OCI-LY1 (cell line): ENCODE measurements around the gene RANGAP1.

ENCODE experiments used
- H2AFZ ChIP-seq: fragments of 200-600 bp; sonication (generic), shearing (Covaris generic); 2 replicates; pipeline ENCODE4 v1.6.0; 2014; ENCODE audit warnings: antibody characterized with exemption, mild to moderate bottlenecking, low read length
- H3F3A ChIP-seq: fragments of 200-600 bp; sonication (generic), shearing (Covaris generic); 2 replicates; pipeline ENCODE4 v1.6.0; 2014; ENCODE audit warnings: mild to moderate bottlenecking, antibody characterized with exemption, low read length, moderate library complexity; ENCODE audit not compliant: insufficient read depth
- H3K27ac ChIP-seq: fragments of 200-600 bp; sonication (generic); 2 replicates; pipeline ENCODE4 v1.5.1; 2014; ENCODE audit warnings: low read length, mixed run types, mild to moderate bottlenecking, low read depth; ENCODE audit not compliant: poor library complexity, severe bottlenecking
- H3K27me3 ChIP-seq: fragments of 200-600 bp; sonication (generic); 2 replicates; pipeline ENCODE4 v1.6.0; 2014; ENCODE audit warnings: antibody characterized with exemption, mild to moderate bottlenecking, low read length, moderate library complexity; ENCODE audit not compliant: insufficient read depth
- H3K36me3 ChIP-seq: fragments of 200-600 bp; sonication (generic); 2 replicates; pipeline ENCODE4 v1.6.1; 2014; ENCODE audit warnings: mild to moderate bottlenecking, antibody characterized with exemption, low read length, moderate library complexity, mixed read lengths; ENCODE audit not compliant: insufficient read depth
- H3K4me1 ChIP-seq: fragments of 200-600 bp; sonication (generic); 2 replicates; pipeline ENCODE4 v1.5.1; 2014; ENCODE audit warnings: mild to moderate bottlenecking, low read length, moderate library complexity; ENCODE audit not compliant: insufficient read depth, severe bottlenecking
- H3K4me2 ChIP-seq: fragments of 200-600 bp; sonication (generic), shearing (Covaris generic); 2 replicates; pipeline ENCODE4 v1.6.1; 2014; ENCODE audit warnings: low read length
- H3K4me3 ChIP-seq: fragments of 200-600 bp; sonication (generic); 2 replicates; pipeline ENCODE4 v1.5.1; 2014; ENCODE audit warnings: low read length, low read depth, mild to moderate bottlenecking, mixed read lengths; ENCODE audit not compliant: poor library complexity, severe bottlenecking
- H3K79me2 ChIP-seq: fragments of 200-600 bp; shearing (Covaris generic); 2 replicates; pipeline ENCODE4 v1.6.1; 2016; ENCODE audit warnings: mixed run types, low read length, mixed read lengths; ENCODE audit not compliant: insufficient read depth
- H3K9ac ChIP-seq: fragments of 200-600 bp; sonication (generic), shearing (Covaris generic); 2 replicates; pipeline ENCODE4 v1.6.1; 2014; ENCODE audit warnings: mild to moderate bottlenecking, low read length, mixed read lengths
- H3K9me2 ChIP-seq: fragments of 200-600 bp; sonication (generic), shearing (Covaris generic); 2 replicates; pipeline ENCODE4 v1.6.1; 2014; ENCODE audit warnings: low read depth, mild to moderate bottlenecking, low read length, mixed read lengths
- H3K9me3 ChIP-seq: fragments of 200-600 bp; shearing (Covaris generic); 2 replicates; pipeline ENCODE4 v1.6.1; 2014; ENCODE audit warnings: low read length, mixed read lengths
- H4K20me1 ChIP-seq: fragments of 200-600 bp; sonication (generic), shearing (Covaris generic); 2 replicates; pipeline ENCODE4 v1.6.0; 2016; ENCODE audit warnings: mild to moderate bottlenecking, low read length; ENCODE audit not compliant: insufficient read depth
- EZH2 ChIP-seq: fragments of 200-600 bp; sonication (generic), shearing (Covaris generic); IDR thresholded peaks from 2 replicates; pipeline ENCODE4 v1.8.0; 2017; ENCODE audit warnings: borderline replicate concordance, mixed run types, mild to moderate bottlenecking, antibody characterized with exemption, low read length, moderate library complexity, mixed read lengths
- TF ChIP-seq, protein P1 (sequence below): fragments of 200-600 bp; sonication (generic), shearing (Covaris generic); IDR thresholded peaks from 2 replicates; pipeline ENCODE4 v1.5.1; 2017; ENCODE audit warnings: mild to moderate bottlenecking, antibody characterized with exemption, low read length, moderate library complexity, mixed read lengths

RANGAP1 gene

DNA sequence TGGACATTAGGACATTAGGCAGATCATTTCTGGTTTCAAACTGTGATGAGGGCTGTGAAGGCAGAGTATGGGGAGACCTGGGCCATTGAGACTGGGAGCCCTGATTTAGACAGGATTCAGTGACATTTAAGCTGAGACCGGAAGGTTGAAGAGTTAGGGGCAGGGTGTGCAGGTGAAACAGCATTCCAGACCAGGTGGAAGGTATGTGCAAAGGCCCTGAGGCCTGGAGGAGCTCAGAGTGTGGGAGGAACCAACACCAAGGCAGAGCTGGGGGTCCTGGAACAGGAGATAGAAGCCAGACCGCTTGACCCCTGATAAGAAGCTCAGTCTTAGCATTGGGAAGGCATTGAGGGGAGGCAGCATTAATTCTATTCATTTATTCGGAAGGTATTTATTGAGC is 47.8 kb upstream of the RANGAP1 start:
- Histone ChIP-seq H3K27me3 (no peaks in the 10 kb centered on the region), H3K9ac (no peak overlapping the region), H3K79me2 (no peaks in the 10 kb centered on the region), H2AFZ (no peak overlapping the region), H3K36me3 (peaks cover 42% of the 10 kb centered on the region), H3K4me2 (no peak overlapping the region), H3K9me2 (no peaks in the 10 kb centered on the region), H4K20me1 (no peaks in the 10 kb centered on the region), H3K4me1 (no peaks in the 10 kb centered on the region), H3K4me3 (no peak overlapping the region), H3K27ac (no peak overlapping the region), H3K9me3 (no peaks in the 10 kb centered on the region), H3F3A (no peaks in the 10 kb centered on the region)
- TF ChIP-seq, protein P1, sequence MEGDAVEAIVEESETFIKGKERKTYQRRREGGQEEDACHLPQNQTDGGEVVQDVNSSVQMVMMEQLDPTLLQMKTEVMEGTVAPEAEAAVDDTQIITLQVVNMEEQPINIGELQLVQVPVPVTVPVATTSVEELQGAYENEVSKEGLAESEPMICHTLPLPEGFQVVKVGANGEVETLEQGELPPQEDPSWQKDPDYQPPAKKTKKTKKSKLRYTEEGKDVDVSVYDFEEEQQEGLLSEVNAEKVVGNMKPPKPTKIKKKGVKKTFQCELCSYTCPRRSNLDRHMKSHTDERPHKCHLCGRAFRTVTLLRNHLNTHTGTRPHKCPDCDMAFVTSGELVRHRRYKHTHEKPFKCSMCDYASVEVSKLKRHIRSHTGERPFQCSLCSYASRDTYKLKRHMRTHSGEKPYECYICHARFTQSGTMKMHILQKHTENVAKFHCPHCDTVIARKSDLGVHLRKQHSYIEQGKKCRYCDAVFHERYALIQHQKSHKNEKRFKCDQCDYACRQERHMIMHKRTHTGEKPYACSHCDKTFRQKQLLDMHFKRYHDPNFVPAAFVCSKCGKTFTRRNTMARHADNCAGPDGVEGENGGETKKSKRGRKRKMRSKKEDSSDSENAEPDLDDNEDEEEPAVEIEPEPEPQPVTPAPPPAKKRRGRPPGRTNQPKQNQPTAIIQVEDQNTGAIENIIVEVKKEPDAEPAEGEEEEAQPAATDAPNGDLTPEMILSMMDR, result no peak
- no peak for TF ChIP-seq EZH2

DNA sequence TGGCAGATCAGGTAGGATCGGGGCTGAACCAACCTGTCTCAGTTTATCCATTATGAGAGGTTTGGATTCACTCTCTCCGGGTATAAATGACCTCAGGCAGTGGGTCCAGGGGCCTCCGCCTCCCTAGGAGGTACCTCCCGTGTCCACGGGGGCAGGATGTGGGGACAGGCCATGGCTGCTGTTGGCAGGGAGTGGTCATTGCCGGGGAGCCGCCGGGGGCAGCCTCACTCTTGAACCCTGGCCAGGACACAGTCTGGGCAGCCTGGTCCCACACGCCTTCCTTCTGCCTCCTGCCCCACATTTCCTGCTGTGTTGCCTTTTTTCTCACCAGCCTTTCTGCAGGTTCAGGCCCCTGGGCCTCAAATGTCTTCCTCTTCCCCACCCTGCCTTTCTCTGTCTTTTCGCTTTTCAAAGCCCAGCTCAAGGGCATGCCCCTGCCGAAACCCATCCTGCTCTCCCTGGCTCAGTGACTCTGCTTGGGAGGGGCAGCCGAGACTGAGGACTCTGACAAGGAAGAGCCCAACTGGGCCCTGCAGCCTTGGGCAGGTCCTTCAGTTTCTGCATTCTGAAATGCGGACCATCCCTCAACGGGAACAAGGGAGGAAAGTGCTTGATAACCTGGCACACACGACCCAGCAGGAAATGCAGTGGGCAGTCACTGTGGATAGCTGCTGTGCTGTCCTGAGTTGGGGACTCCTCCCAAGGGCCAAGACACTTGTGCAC is 46.4 kb upstream of the RANGAP1 start:
- H3K36me3 ChIP-seq, result peaks cover 54% of the 10 kb centered on the region

DNA sequence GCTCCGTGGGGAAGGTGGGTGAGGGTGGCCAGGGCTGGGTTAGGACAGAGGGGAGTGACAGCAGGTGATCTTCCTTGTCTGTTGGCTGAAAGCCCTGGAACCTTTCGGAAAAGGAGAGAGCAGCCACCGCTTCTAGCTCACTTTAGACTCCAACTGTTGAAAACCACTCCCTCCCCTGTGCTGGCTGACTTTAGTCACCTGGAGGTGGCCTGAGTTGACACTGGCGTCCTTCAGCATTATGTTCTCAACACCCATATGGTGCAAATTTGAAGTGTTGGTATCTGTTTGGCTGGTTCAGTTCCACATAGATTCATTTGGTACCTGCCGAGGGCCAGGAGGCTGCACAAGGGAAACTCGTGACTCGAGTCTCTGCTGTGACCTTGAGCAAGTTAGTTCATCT is 44.2 kb upstream of the RANGAP1 start:
- no peak overlapping the region for H3K9ac ChIP-seq
- H2AFZ ChIP-seq, result no peak overlapping the region
- TF ChIP-seq, protein P1, result no peak
- no peak for TF ChIP-seq EZH2
- no peak overlapping the region for H3K27ac ChIP-seq
- no peaks in the 10 kb centered on the region for H3K9me3 ChIP-seq
- no peaks in the 10 kb centered on the region for H3K27me3 ChIP-seq
- no peaks in the 10 kb centered on the region for H3F3A ChIP-seq
- H3K4me3 ChIP-seq, result no peak overlapping the region
- H3K36me3 ChIP-seq, result peaks cover 60% of the 10 kb centered on the region
- H3K4me2 ChIP-seq, result no peak overlapping the region
- no peaks in the 10 kb centered on the region for H4K20me1 ChIP-seq
- no peaks in the 10 kb centered on the region for H3K9me2 ChIP-seq
- no peaks in the 10 kb centered on the region for H3K79me2 ChIP-seq
- no peaks in the 10 kb centered on the region for H3K4me1 ChIP-seq

More for the DNA sequence above, 46.4 kb upstream of the RANGAP1 start:
- H3K4me3 ChIP-seq, result no peak overlapping the region
- H3K27me3 ChIP-seq, result no peaks in the 10 kb centered on the region
- no peak overlapping the region for H3K27ac ChIP-seq
- no peaks in the 10 kb centered on the region for H4K20me1 ChIP-seq
- H3F3A ChIP-seq, result no peaks in the 10 kb centered on the region
- no peak overlapping the region for H3K4me2 ChIP-seq
- H3K79me2 ChIP-seq, result no peaks in the 10 kb centered on the region
- no peak overlapping the region for H3K9ac ChIP-seq
- no peak overlapping the region for H2AFZ ChIP-seq
- H3K4me1 ChIP-seq, result no peaks in the 10 kb centered on the region
- no peaks in the 10 kb centered on the region for H3K9me3 ChIP-seq
- TF ChIP-seq, protein P1, result no peak
- TF ChIP-seq EZH2, result no peak
- H3K9me2 ChIP-seq, result no peaks in the 10 kb centered on the region
